NCI-H1417 (cell line): ENCODE measurements around the gene NARS2.
"Not testable (repeated sequence)": the region's sequence is repeated elsewhere in the genome, so short reads cannot be mapped to it uniquely, and the experiment has no call there.

Experiments used
- DNase-seq, 3 experiments: peaks; one replicate each; lab custom pipeline; 2025; lab: John Stamatoyannopoulos, UW

NARS2 gene

DNA sequence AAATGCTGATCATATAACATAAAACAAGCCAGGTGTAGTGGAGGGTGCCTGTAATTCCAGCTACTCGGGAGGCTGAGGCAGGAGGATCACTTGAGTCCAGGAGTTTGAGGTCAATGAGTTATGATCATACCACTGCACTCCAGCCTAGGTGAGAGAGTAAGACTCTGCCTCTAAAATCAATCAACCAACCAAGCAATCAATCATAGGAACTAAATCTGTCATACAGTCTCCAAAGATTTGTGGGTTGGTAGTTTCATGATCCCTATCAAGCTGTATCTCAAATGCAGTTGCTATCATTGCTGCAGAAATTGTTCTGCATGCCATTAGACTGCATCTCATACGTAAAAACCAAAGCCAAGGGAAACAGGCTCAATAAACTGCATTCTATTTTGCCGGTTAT lies 33.1 kb downstream of the NARS2 start:
- DNase-seq, result no peak

DNA sequence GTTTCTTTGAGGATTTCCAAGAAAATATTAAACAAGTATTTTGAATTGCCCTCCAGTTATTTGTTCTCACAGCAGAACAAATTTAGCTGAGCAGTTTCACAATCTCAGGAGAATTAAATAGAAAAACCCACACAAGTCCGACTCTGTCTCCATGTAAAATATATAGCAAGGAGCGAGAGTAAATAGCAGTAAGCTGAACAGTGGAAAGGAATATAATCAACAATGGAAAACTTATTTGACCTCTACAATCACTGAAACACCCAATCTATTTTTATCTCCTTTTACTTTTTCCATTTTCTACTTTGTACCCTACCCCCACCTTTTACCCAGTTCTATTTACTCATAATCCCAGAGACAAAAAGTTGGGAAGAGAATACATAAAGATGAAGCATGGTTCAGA lies 34.4 kb downstream of the NARS2 start:
- no peak for DNase-seq

DNA sequence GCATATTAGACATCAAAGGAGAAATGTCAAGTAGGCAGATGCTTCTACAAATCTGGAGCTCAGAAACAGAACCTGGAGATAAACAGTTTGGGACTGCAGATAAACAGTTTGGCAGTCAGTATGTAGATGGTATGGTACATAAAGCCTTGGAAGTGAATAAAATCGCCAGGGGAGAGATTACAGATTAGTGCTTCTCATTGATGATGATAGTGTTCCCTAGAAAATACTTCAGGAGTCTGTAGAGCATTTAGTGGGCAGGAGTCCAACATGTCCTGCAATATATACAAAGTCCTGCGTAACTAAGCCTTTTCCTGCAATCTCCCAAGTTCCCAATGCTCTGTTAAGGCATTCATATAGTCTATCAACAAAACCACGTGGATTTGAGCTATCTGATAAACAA lies 35.2 kb downstream of the NARS2 start:
- no peak for DNase-seq

DNA sequence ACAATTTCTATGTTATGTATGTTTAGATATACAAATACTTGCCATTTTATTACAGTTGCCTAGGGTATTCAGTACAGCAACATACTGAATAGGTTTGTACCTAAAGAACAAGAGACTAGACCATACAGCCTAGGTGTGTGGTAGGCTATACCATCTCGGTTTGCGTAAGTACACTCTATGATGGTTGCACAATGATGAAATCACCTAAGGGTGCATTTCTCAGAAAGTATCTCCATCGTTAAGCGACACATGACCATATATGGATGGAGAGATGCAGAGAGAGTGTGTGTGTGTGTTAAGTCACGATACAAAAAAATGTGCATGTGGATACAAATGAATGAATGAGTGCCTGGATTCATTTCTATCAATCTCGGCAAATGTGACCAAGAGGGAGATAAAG lies 37.7 kb downstream of the NARS2 start:
- no peak for DNase-seq

DNA sequence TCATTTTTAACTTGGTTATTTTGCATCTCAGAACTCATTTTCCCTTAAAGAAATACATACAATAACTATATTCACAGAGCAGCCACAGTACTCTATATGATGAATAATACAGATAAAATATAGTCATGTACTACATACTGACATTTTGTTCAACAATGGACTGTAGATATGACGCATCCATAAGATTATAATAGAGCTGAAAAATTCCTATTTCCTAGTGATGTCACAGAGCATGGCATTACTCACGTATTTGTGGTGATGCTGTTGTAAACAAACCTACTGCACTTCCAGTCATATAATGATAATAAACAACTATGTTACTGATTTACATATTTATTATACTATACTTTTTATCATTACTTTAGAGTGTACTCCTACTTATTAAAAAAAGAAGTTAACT lies 38.7 kb downstream of the NARS2 start:
- no peak for DNase-seq

DNA sequence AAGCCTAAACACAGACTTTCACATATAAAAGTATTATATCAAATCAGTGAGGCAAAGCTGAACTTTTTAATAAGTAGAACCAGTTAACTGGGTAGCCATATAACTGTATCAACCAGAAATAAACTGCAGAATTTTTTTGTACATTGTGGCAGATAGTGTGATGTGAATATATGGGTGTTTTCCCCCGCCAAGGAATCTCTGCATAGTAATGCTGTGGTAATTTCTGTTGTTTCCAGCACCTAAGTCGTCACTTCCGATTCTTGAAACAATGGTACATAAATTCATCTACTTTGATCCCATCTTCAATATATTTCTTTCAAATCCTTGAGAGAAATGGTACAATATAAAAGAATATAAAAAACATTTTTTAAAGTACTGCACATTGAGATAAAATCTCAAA lies 39.6 kb downstream of the NARS2 start:
- no peak for DNase-seq

DNA sequence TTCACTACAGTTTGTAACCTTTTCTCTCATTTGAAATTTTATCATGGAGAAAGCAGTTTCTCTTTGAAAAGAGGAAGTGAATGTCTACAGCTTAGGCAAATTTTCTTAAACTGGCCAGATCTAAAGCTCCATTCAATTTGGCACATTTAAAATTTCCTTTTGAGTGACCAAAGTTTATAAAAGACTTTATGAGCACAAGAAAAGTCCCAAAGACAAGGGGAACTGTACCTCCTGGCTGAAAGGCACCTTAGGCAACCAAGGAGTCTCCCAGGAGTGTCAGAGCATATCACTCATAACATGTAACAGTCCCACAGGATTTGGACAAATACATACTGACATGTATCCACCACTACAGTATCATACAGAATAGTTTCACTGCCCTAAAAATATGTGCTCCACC lies 41.3 kb downstream of the NARS2 start:
- DNase-seq, result no peak

DNA sequence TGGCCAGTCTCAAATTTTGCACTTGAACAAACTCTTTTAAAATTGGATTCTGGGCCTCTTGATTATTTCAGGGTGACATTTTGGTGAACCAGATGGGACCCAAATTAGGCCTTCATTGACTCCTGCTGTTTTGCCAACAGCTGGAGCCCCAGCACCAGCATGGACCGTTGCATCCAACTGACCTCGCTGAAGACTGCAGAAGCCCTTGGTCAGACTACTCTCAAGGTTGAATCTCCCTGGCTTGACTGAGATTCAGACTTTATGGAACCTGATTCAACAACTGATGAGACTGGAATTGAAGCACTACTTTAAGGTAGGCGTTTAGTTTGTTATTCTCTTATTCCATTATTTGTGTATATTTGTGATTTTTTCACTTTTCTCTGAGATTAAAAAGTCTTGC lies 41.7 kb downstream of the NARS2 start:
- DNase-seq, result no peak

DNA sequence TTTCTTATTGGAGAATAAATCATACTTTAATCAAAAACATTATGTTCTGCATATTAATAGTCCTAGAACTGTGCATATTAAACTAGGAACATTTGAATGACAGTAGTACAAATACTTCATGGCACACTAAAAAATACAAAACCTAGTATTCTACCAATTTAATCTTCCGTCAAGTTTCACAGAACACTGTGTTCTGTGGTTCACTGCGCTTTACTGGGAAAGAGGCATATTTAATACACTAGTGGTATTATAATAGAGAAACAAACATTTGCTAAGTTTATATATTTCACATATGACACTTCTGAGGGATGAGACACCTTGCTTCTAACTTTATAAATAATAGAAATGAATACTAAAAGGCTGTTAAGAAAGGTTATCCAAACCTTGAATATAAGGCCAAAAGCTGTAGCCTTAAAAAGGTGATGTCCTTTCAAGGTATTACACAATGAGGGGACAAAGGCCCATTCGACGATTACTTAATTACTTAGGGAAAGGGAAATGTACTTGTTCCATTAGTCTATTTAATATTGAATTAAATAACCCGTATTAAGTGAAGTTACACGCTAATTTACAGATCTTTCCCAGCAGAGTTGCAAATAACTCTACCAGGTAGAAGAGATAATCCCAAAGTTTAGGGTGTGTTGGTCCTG lies 48.0 kb downstream of the NARS2 start:
- no peak for DNase-seq

DNA sequence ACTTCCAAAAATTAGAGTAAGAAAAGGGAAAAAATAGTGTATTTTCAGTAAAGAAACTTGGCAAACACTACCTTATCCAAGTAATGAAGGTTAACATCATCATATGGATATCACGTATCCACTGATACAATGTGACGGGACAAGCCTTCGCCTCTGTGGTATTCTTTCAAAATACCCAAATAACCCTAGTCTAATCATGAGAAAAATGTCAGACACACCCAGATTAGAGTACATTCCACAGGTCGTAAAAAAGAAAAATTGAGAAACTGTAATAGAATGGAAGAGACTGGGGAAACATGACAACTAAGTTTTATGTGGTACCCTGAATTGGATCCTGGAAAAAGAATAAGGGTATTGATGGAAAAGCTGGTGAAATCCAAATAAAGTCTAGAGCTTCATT lies 48.9 kb downstream of the NARS2 start:
- DNase-seq, result no peak

DNA sequence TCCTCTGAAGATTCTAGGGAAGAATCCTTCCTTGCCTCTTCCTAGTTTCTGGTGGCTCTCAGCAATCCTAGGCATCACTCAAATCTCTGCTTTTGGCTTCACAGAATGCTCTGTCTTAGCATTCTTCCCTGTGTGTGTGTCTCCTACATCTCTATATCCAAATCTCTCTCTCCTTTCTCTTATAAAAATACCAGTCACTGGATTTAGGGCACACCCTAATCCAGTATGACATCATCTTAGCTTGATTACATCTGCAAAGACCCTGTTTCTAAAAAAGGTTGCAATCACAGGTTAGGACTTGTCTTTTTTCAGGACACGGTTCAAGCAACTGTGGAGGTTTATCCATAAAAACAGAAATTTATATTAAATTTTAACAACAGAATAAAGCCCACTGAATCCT lies 54.4 kb downstream of the NARS2 start:
- DNase-seq, result no peak

DNA sequence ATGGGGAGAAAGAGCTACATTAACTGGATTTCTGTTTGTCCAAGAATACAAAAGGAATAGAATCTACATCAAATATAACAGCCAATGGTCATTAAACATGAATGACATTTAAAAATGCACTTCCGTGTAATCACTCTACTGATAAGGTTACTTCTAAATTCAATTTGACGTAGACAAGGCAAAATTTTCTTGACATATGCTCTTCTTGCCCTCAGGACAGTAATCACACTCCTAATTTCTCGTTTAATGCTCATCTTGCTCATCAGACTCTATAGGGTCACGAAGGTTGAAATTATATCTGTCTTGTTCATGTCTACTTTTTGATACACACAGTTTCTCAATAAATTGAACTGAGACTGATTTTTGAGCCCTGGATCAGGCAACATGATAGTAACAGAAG lies 58.4 kb downstream of the NARS2 start:
- no peak for DNase-seq

DNA sequence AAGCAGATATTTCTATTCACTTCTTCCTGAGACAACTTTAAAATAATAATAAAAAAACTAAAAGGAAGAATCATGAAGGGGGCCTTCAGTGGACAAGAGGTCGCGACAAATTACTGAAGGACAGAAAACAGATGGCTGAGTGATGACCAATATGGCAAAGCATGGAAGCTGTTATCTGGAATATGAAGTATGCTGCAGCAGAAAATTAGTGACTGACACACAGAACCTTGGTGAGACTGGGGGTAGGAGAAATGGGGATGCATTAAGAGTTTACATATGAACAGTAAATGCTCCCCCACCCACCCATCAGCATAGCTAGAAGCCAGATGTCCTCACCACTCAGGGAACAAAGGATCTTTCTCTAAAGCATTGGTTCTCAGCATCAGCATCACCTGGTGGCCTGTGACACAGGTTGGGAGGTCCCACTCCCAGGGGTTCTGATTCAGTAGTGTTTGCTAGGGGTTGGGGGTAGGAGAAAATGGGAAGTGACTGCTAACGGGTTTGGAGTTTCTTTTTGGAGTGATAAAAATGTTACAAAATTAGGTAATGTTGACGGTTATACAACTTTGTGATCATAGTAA lies 59.7 kb downstream of the NARS2 start:
- DNase-seq, result no peak

DNA sequence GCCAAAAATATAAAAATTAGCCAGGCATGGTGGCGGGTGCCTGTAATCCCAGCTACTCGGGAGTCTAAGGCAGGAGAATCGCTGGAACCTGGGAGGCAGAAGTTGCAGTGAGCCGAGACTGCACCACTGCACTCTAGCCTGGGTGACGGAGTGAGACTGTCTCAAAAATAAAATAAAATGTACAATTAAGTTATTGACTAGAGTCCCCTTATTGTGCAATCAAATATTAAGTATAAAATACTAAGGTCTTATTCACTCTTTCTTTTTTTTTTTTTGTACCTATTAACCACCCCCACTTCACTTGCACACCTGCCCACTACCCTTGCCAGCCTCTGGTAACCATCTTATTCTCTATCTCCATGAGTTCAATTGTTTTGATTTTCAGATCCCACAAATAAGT lies 61.6 kb downstream of the NARS2 start:
- DNase-seq, result not testable (repeated sequence)

DNA sequence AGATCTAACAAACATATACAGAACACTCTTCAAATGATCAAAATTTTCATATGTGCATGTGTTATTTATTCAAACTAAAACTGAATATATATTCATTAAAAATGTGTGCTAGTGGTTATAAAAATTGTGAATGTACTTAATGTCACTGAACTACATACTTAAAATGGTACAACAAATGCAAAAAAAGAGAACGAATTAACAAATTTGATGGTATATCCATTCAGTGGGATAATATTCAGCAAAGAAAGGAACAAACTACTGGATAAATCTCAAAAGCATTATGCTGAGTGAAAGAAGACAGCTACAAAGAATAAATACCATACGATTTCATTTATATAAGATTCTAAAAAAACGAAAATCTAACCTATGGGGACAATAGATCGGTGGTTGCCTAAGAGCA lies 64.1 kb downstream of the NARS2 start:
- DNase-seq, result no peak

DNA sequence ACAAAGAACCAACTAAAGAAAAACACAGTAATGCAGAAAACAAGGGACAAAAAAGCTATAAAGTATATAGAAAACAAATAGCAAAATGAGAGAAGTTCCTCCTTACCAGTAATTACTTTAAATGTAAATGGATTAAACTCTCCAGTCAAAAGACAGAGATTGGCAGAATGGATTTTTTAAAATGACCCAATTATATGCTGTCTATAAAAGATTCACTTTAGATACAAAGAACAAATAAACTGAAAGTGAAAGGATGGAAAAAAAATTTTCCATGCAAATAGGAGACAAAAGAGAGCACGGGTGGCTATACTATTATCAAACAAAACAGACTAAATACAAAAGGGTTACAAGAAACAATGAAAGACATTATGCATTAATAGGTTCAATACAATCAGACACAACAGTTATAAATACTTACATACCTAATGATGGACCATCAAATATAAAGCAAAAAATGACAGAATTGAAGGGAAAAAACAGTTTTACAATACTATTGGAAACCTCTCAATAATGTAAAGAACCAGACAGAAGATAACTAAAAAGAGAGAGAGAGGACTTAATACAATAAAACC lies 64.6 kb downstream of the NARS2 start:
- no peak for DNase-seq

DNA sequence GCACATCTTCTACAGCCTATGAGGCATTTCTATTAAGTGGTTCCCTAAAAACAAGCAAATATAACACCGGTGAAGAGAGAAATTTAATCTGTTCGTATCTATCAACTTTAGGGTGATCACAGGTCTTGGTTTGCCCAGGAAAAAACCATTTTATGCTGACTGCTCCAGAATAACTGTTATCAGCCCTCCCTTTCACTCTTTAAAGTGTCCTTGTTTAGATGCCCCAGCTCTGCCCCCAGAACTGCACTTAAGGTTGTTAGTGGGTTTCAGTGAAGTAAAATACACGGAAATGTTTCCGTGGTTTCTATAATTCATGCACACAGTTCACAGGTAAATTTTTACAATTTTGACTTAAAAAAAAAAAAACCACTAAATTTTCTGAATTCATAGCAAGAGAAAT lies 70.0 kb downstream of the NARS2 start:
- no peak for DNase-seq

DNA sequence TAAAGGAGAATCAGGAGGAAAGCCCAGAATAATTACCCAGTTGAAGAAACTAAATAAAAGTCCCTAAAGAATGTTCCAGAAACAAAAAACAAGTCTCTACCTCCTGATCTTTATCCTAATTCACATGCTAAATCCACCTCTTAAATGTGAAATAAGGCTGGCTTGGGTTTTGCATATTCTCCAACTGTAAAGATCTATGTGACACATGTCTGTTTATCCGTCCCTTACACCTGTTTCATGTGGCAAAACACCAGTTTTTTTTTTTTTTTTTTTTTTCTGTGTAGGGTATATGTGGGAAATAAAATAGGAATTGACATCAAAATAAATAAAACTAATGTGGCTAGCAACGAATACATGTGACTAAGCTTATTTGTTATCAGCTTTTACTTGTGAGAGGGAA lies 70.5 kb downstream of the NARS2 start:
- no peak for DNase-seq

DNA sequence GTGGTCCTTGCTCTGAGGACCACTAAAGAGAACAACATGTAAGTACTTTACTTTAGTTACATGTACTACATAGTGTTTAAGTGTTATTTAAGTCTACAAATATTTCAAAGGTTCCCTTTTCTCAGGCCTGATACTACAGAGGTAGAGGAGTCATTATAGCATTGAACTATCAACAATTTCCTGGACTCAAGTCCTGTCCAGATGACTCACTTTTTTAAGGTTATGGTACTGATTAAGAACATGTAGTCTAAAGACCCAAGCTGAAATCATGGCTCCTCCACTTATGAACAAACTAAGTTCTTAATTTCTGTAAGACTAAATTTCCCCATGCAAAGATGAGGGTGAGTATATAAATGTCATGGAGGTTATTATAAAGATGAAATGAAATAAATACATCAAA lies 74.7 kb downstream of the NARS2 start:
- DNase-seq, result no peak

DNA sequence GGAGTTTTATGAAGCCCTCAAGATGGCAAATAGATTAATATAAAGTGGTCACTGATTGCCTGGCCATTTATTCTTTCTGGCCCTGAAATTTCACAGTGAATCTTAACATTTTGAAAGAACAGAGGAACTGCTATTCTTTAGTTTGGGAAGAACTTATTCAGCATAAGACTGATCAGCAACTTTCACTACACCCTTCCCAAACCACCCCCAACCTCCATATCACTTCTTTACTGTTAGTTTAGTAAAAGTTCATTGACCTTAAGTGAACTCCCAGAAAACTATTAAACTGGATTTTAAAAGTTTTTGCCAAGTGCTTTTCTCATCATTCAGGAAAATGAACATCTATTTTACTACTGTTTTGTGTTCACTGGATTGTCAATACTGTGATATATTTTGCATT lies 77.4 kb downstream of the NARS2 start:
- DNase-seq, result no peak

DNA sequence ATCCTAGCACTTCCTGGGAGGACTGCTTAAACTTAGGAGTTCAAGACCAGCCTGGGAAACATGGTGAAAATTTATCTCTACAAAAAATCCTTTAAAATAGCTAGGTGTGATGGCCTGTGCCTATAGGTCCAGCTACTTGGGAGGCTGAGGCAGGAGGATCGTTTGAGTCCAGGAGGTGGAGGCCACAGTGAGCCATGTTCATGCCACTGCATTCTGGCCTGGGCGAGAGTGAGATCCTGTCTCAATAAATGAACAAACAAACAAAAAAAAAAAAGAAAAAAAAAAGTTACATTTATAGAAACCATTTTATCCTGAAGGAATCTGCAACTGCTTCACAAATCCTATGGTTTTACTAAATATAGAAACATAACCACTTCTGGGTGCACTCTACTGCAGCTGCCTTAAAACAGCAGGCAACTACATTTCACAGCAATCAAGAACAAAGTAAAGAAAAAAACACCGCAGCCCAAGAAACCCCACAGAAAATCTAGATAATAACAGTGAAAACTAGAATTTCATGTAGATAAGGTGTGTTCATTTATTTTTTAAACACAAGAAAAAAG lies 81.2 kb downstream of the NARS2 start:
- no peak for DNase-seq

DNA sequence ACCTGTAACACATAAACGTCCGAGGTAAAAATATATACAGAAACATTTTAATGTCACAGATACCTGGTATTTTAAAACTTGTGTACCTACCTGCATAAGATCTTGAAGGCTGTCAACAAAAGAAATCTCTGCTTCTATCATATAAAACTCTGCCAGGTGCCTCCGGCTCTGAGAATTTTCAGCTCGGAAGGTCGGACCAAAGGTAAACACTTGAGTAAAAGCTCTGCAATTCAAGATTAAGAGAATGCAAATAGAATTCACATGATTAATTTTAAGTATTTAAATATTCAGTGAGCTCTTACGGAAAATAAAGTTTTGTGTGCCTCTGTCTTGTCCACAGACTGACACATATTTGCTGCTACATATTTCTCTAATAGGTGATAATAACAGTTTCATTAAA lies 81.7 kb downstream of the NARS2 start:
- no peak for DNase-seq

DNA sequence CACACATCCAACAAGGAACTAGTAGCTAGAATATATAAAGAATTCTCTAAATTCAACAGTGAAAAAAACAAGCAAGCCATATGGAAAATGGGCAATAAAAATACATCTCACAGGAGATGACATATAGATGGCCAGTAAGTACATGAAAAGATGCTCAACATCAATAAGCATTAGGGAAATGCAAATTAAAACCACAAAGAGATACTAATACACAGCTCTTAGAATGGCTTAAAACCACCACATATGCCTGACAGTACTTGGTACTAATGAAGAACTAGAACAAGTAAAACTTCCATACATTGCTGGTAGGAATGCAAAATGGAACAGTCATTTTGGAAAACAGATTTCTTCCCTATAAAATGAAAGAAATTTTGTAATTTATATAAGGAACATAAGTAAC lies 85.5 kb downstream of the NARS2 start:
- no peak for DNase-seq

DNA sequence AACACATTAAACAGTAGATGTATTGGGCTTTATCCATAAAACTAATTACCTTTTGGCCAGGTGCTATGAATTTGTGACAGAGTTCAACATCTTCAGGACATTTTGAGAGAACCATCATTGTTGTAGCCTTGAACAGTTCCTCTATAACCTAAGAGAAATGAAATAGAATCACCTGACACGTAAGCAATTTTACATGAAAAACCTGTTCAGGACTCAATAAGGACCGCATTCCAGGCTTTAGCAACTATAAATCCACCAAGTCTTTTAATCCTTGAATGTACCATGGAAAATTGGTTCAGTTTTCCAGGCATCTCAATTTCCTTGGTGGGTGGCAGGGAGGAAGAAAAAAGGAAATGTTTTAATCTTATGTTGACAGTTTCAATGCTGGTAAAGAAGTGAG lies 96.1 kb downstream of the NARS2 start:
- DNase-seq, result no peak
